DND-41 (cell line): Measurements from ENCODE around the gene TMEM151B.

ENCODE experiments used
- CTCF ChIP-seq: IDR thresholded peaks from 2 replicates; pipeline ENCODE4 v1.5.1; 2012; ENCODE audit warnings: borderline replicate concordance, low read length, moderate library complexity, mild to moderate bottlenecking; ENCODE audit not compliant: poor library complexity, severe bottlenecking; ENCODE audit errors: extremely low read depth
- EZH2 ChIP-seq: IDR thresholded peaks from 3 replicates; pipeline ENCODE4 v1.6.1; 2012; ENCODE audit warnings: borderline replicate concordance, low read depth, mild to moderate bottlenecking, moderate library complexity, low read length, inconsistent platforms; ENCODE audit not compliant: severe bottlenecking

DNA sequence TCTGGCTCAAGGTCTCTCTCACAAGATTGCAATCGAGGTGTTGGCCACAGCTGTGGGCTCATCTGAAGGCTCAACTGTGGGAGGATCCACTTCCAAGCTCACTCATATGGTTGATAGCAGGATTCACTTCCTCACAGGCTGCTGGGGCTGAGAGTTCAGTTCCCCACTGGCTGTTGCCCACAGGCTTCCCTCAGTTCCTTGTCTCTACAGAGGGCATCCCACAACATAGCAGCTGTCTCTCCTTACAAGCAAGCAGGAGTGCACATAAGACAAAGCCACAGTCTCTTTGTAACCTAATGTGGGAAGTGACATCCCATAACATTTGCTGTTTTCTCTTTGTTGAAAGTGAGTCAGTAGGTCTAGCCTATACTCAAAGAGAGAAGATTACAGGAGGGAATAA lies 86.2 kb downstream of the TMEM151B start:
- TF ChIP-seq CTCF (no peak), EZH2 (no peak)
